HG03521 (cell line): ENCODE data around the gene COQ10A.
A peak's percentile ranks its signal among the peaks of the same experiment; 100 is the strongest.
"Not testable (repeated sequence)": the region's sequence is repeated elsewhere in the genome, so short reads cannot be mapped to it uniquely, and the experiment has no call there.

Source experiments
- ATAC-seq: cut with Tn5 transposase; IDR thresholded peaks from one replicate; pipeline ENCODE4 v1.9.1; 2021; ENCODE audit warnings: mild to moderate bottlenecking, moderate library complexity; ENCODE audit not compliant: unreplicated experiment

The COQ10A gene

DNA sequence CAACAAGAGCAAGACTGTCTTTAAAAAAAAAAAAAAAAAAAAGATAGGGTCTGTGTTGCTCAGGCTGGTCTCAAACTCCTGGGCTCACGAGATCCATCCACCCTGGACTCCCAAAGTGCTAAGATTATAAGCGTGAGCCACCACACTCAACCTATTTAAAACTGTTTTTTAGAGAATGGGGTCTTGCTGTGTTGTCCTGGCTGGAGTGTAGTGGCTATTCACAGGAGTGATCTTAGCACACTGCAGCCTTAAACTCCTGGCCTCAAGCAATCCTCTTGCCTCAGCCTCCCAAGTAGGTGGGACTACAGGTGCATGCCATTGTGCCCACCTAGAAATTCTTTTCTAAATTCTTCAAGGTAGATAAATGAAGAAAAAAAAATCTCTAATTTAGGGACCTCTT lies 7.6 kb downstream of the COQ10A start:
- ATAC-seq = no peak

DNA sequence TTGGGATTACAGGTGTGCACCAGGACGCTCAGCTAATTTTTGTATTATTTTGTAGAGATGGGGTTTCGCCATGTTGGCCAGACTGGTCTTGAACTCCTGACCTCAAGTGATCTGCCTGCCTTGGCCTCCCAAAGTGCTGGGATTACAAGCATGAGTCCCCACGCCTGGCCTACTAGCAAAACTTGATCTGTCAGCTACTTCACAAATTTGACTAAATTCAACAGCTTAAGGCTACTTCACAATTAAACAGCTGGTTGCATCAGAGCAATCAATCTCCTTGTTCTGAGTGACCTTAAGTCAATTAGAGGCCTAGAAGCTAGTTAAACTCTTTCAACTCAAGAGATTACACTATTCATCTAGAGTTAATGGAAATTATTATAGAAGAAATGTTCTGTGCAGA lies 12.2 kb downstream of the COQ10A start:
- no peak for ATAC-seq

DNA sequence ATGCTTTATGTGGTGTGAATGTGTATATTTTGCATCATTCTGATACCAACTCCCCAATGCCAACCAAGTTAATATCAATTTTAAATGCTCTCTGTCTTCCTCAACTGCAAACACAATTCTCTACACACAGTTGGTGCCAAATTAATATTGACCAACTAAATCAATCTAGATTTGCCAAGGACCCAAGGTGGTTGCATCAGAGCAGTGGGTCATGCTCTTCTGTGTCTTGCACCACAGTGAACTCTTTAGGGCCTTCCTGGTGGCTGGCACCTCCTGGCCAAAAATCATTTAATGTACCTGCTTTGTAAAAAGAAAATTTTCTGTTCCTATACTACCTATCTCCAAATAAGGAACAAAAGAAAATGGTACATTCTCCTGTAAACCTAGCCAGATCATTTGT lies 14.1 kb downstream of the COQ10A start:
- ATAC-seq = no peak

DNA sequence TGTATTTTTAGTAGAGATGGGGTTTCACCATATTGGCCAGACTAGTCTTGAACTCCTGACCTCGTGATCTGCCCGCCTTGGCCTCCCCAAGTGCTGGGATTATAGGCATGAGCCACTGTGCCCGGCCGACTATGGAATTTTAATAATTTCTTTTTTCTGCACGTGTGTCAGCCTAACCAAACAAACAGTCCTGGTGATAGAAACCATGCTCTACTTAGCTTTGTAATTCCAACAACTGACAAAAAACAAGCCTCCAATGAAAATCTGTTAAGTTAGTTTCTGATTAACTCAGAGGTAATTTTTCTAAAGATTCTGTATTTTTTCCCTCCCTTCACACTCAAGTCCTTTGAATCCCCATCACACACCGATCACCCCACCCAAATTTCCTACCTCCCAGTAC lies 15.3 kb downstream of the COQ10A start:
- ATAC-seq = no peak

DNA sequence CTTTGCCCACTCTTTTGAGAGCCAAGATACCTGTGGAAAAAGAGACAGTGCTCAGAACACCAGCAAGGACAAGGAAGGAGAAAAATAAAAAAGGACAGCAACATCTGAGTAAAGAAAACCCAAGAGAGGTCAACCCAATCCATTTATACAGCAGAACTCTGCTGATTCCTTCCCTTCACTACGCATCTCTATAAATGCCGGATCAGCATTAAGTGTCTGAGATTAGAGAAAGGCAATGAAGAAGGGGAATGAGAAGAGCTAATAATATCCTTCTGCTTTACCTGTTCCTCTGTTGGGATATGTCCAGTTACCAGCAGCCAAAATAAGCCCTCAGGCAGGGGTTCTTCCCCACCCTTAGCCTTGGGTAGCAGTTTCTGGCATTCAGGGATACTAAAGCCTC lies 15.8 kb downstream of the COQ10A start:
- no peak for ATAC-seq

DNA sequence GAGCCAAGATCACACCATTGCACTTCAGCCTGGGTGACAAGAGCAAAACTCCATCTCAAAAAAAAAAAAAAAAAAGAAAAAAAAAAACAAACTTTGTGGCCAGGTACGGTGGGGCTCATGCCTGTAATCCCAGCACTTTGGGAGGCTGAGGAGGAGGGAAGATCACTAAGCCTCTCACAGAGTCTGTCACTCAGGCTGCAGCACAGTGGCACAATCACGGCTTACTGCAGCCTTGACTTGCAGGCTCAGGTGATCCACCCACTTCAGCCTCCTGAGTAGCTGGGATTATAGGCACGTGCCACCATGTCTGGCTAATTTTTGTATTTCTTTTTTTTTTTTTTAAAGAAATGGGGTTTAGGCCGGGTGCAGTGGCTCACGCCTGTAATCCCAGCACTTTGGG lies 17.5 kb downstream of the COQ10A start:
- not testable (repeated sequence) for ATAC-seq

DNA sequence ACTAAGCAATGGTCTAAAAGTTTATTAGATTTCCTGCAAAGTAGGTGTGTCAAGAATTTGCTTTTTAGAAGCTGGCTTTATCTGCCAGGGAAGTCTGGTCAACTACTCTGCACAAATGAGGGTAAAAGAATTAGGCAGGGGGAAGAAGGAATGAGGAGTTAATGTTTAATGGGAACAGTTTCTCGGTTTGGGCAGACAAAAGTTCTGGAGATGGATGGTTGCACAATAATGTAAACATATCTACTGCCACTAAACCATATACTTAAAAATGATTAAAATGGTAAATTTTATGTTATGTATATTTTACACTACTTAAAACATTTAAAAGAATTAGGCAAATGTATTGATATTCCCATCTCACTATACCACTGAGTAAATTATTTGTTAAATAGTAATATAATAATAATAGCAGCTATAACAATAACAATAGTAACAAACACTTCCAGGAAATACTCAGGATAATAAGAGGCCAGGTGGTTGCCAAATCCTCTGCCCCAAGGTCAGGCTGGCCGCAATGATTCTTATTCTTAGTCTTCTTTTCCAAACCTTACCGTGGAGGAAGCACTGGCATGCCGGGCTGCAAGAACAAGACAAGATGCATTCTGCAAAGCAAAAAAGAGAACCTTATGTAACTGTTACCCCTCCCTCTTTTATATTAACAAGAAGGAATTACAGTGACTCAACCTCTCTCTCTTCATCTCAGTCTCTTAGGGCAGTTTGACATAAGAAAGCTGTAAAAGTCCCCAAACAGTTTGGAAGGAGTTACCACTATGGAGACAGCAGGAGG lies 19.5 kb downstream of the COQ10A start:
- ATAC-seq = no peak

DNA sequence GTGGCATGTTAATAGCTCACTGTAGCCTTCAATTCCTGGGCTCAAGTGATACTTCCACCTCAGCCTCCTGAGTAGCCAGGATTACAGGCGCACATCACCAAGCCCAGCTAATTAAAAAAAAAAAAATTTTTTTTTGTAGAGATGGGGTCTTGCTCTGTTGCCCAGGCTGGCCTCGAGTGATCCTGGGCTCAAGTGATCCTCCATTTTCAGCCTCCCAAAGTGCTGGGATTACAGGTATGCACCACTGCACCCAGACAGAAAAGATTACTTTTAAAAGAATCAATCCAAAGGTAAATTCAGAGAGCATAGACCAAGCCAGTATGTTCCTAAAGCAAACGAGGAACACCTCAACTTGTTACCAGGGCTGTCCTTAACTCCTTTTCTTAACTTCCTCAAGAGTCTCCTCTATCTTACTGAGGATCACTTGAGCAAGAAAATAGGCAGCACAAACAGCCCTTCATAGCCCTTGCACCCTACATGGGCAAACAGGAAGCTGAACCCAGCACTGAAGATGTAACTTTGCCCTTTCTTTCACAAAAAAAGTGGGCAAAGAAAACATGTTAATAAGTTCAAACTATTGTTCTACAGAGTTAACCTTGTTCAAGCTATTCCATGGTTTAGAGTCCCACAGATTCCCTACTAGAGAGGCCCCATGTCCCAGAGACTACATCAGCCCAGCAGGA lies 22.1 kb downstream of the COQ10A start:
- ATAC-seq = no peak

DNA sequence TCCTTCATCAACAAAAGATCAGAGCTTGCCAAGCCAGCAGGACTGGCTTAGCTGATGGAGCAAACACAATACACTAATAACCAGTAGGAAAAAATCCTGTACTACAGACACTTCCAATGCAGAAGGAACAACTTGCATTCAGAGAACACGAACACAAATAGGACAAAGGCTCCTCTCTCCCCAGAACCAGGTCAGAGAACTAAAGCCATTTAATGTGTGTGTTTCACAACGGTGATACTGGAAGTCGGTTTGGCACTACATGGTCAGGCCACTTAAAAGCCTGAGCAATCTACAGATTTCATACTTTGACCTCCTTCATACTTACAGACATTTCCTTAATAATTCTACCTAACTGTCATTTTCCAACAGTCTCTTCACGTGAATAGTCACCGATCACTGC lies 27.1 kb downstream of the COQ10A start:
- no peak for ATAC-seq

DNA sequence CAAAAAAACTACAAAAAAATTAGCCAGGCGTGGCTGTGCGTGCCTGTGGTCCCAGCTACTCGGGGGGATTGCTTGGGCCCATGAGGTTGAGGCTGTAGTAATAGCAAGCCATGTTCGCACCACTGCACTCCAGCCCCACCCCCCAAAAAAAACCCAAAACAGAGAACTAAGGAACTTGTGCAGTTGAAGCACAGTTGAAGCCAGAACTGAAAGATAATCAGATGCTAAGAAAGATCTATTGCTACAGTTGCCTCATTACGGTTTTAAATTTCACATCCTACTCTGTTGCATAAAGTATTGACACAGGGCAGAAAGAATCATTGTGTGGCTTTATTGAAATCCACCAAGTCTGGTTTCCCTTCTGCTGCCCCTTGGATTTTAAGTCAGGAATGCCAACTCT lies 29.6 kb downstream of the COQ10A start:
- ATAC-seq = no peak

DNA sequence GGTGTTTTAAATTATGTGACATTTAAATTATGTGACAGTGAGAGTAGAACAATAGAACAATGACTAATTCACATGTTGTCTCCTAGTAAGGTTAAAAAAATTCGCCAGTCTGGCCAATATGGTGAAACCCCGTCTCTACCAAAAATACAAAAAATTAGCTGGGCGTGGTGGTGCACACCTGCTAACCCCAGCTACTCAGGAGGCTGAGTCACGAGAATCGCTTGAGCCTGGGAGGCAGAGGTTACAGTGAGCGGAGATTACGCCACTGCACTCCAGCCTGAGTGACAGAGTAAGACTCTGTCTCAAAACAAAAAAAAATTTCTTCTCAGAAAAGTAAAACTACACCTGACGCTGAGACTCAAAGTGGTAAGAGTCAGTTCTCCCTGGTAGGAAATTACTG lies 30.7 kb downstream of the COQ10A start:
- ATAC-seq = no peak

DNA sequence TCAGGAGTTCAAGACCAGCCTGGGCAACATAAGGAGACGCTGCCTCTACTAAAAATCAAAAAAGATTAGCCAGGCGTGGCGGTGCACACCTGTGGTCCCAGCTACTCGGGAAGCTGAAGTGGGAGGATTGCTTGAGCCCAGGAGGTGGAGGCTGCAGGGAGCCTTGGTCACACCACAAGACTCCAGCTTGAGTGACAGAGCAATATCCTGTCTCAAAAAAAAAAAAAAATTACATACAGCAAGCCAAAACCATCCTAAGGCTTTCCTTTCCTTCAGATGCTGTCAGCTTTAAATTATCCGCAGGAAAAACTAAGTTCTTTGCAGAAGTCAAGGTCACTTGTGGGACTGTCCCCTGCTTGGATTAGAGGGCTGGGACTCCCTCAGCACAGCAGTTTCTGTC lies 32.1 kb downstream of the COQ10A start:
- ATAC-seq = no peak

DNA sequence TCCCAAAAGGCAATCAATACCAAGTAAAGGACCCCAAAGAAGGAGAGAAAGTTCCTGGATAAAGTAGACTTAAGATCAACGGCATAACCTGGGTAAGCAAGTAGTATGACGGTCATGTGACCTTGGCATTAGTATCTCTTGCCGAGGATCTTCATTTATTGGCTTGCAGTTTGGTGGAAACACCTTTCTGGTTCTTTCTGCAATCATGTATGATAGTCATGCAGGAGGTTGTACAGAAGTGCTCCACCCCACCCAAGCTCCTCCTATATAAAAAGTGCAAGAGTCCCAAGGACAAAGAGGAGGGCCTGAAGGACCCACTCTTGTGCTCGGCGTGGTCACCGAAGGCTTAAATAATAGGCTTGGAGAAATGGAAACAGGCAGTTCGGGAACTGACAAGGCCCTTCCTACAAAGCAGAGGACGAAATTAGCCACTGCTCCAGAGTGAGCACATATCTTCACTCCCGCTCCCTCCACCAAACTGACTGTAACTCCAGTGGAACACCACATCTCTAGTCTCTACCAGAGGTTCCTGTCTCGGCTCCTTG lies 32.6 kb downstream of the COQ10A start:
- ATAC-seq = no peak

DNA sequence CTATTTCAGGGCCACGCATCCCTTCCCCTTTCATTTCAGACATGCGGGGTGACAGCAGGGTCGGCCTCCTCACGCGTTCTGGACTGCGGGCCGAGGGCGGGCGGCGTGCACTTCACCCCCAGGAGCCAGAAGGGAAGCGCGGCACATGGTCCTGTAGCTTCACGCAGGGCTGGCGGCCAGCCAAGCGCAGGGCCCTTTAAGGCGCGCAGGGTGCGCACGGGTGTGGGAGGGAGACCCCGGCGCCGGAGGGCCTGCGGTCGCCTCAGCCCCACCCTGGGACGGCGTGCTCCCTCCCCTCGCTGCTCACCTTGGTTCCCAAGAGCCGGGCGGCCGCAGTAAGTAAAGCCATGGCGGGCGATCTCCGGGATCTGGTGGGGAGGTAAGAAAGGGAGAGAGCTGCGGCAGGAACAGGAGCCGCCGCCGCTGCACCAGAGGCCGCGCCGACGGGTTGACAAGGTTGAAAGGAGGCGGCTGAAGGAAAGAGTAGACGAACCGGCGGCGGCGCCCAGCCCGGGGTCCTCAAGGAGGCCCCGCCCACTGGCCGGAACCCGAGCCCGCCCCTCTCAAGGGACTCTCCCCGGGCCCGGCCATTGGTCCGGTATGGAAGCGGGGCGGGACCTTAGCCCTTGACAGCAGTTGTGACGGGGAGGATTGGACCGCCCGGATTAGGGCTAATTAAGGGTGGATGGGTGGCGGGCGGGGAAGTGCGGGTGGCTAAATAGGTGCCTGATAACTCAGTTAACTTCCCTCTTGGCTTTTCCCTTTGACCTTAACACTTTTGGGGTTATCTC lies 33.3 kb downstream of the COQ10A start, which contains the start of gene CS:
Gene CS, minus strand, starts transcription at position 478 of the 791 bp plus-strand sequence. Its CDS starts 129 bp downstream, at position 349.
- peak; percentile 94 for ATAC-seq

DNA sequence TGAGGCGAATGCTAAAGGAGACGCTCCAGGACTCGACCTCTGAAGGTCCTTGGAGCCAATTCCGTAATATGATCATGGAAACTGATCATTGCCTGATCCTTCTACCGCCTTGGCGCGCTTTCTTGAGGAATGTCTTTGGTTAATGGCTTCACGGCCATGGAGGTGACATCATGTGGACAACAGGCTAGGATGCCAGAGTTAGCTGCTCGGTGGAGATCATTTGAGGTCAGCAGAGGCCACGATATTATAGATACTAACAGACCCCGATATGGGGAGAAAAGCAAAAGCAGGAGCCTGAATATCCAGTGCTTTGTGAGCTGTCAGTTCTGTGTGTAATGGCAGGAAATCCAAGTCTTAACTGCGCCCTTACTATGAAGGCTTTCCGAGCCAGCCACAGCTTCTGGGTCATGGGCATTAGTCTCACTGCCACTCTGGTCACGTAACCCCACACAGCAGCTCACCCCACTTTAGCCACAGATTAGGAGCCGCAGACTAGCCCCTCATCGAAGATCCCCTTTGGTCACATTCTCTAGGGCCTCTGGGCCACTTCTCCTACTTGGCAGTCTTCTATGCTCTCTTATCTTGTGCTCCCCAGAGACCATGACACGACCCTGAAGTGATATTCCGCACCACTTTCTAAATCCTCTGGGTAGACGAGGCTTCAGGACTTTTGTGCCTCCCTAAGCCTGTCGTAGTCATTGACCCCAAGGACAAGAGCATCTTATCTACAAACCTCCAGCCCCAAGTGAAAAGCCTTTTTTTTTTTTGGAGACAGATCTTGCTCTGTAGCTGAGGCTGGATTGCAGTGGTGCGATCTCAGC lies 34.1 kb downstream of the COQ10A start:
- no peak for ATAC-seq

DNA sequence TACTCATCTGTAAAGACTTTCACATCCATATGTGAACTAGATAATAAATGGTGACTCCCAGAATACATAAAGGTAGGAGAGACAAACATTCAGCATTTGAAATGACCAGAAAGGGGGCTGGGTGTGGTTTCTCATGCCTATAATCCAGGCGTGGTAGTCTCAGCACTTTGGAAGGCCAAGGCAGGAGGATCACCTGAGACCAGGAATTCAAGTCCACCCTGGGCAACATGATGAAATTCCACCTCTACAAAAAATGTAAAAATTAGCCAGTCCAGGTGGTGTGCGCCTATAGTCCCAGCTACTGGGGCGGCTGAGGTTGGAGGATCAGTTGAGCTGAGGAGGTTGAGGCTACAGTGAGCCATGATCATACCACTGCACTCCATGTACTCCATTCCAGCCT lies 37.5 kb downstream of the COQ10A start:
- ATAC-seq = no peak

DNA sequence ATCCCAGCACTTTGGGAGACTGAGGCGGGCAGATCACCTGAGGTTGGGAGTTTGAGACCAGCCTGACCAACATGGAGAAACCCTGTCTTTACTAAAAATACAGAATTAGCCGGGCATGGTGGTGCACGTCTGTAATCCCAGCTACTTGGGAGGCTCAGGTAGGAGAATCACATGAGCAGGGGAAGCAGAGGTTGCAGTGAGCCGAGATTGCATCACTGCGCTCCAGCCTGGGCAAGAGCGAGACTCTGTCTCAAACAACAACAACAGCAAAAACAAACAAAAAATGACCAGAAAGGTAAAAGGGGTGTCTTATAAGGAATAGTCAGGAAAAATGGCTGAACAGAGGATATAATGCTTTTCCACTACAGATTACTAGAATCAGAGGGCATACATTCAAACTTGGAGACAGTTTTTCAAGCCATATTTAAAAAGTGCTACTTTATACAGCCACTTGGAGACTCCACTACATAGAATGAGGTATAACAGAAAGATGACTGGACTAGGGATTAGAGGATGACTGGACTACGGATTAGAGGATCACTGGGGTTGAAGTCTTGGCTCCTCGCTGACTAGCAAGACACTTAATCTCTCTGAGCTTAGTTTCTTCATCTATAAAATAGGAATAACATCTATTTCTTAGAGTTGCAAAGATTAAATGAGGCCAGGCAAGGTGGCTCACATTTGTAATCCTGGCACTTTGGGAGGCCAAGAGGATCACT lies 38.3 kb downstream of the COQ10A start:
- no peak for ATAC-seq

DNA sequence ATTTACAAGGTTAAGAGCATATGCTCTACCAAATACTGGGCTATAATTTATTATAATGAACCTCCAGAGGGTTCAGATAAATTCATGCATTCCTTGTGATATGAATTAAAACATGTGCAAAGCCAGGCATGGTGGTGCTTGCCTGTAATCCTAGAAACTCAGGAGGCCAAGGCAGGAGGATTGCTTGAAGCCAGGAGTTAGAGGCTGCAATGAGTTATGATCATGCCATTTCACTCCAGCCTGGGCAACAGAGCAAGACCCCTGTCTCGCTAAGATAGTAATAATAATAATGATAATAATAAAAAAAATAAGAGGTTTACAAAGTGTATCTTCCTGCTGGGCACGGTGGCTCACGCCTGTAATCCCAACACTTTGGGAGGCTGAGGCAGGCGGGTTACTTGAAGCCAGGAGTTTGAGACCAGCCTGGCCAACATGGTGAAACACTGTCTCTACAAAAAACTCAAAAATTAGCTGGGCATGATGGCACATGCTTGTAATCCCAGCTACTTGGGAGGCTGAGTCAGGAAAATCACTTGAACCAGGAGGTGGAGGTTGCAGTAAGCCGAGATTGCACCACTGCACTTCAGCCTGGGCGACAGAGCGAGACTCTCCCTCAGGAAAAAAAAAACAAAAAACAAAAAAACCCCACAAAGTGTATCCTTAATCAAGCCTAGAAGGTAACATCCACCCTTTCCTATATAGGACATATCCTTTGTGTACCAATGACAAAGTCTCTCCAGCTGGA lies 40.7 kb downstream of the COQ10A start:
- no peak for ATAC-seq

DNA sequence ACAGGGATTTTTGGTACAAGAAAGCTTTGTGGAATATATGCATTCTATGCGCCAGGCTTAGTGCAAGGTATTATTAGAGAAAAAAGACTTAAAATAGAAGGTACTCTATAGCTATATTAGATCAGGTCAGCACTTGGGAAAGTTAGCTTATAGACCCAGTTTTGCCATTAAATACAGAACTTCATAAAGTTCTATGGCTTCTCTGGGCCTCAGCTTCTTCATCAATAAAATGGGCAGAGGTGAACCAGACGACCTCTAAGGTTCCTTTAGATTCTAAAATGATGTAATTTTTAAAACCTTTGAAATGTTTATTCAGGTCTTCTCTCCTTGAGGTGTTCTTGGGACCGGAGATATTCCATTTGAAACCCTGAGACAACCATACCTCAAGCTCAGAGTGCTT lies 42.0 kb downstream of the COQ10A start:
- no peak for ATAC-seq
